WTC11 (cell line): ENCODE measurements around the gene PNRC1. TPM values are rescaled to one million over a fixed set of nuclear protein-coding genes. Genes with fewer than 3 reads are reported as not detected.

ENCODE experiments used
- ATAC-seq: fragments of 200-7000 bp; cut with Tn5 transposase; 2 replicates; pipeline ENCODE4 v1.10.0; 2021; ENCODE audit warnings: mild to moderate bottlenecking, moderate library complexity
- Bru-seq: library from RNA; stranded (reverse); fragments of 400-500 nt; gene quantifications from one replicate; lab custom pipeline; 2021; lab: Mats Ljungman, UMichigan
- CTCF ChIA-PET: fragments of 300-600 bp; sonication (Branson Sonifier 250); formaldehyde crosslinking; loops from one replicate; lab custom pipeline; 2021; ENCODE audit warnings: antibody characterized with exemption; lab: Charles Lee
- POLR2A ChIA-PET: fragments of 350-600 bp; sonication (Branson Sonifier 250); formaldehyde crosslinking; loops from one replicate; lab custom pipeline; 2021; ENCODE audit warnings: antibody characterized with exemption; lab: Charles Lee
- DNase-seq: peaks from one replicate; pipeline ENCODE4 v3.0.0; 2021; ENCODE audit warnings: low spot score
- H3K27ac Mint-ChIP-seq: 2 replicates; pipeline ENCODE4 v1.8.0; 2021; ENCODE audit warnings: mixed read lengths
- H3K27me3 Mint-ChIP-seq: 2 replicates; pipeline ENCODE4 v1.8.0; 2021; ENCODE audit warnings: low read depth, mild to moderate bottlenecking, moderate library complexity, mixed read lengths
- H3K36me3 Mint-ChIP-seq: 2 replicates; pipeline ENCODE4 v1.8.0; 2021; ENCODE audit warnings: mixed read lengths
- H3K4me1 Mint-ChIP-seq: 2 replicates; pipeline ENCODE4 v1.8.0; 2022; ENCODE audit warnings: mixed read lengths
- H3K4me3 Mint-ChIP-seq: 2 replicates; pipeline ENCODE4 v1.8.0; 2021; ENCODE audit warnings: mild to moderate bottlenecking, moderate library complexity, mixed read lengths
- H3K9me3 Mint-ChIP-seq: 2 replicates; pipeline ENCODE4 v1.8.0; 2021; ENCODE audit warnings: mixed read lengths
- ARID4B ChIP-seq: sonication (generic); formaldehyde crosslinking; IDR thresholded peaks from 2 replicates; pipeline ENCODE4 v1.8.0; 2023; ENCODE audit warnings: missing genetic modification reagents, mild to moderate bottlenecking, borderline replicate concordance
- ATF3 ChIP-seq: sonication (generic); formaldehyde crosslinking; conservative IDR thresholded peaks from 2 replicates; pipeline ENCODE4 v1.8.1; 2022; ENCODE audit warnings: mild to moderate bottlenecking, missing genetic modification reagents
- ATF6 ChIP-seq: sonication (generic); formaldehyde crosslinking; IDR thresholded peaks from 2 replicates; pipeline ENCODE4 v1.8.1; 2023; ENCODE audit warnings: mild to moderate bottlenecking, missing genetic modification reagents
- CBFB ChIP-seq: sonication (generic); formaldehyde crosslinking; IDR thresholded peaks from 2 replicates; pipeline ENCODE4 v1.8.1; 2022; ENCODE audit warnings: mild to moderate bottlenecking, low read depth, missing genetic modification reagents
- E2F1 ChIP-seq: sonication (generic); formaldehyde crosslinking; IDR thresholded peaks from 2 replicates; pipeline ENCODE4 v1.8.0; 2022; ENCODE audit warnings: mild to moderate bottlenecking, missing genetic modification reagents
- E2F4 ChIP-seq: sonication (generic); formaldehyde crosslinking; IDR thresholded peaks from 2 replicates; pipeline ENCODE4 v1.8.1; 2022; ENCODE audit warnings: low read depth, mild to moderate bottlenecking, moderate library complexity, missing genetic modification reagents, borderline replicate concordance
- E2F5 ChIP-seq: sonication (generic); formaldehyde crosslinking; IDR thresholded peaks from 2 replicates; pipeline ENCODE4 v1.8.1; 2022; ENCODE audit warnings: mild to moderate bottlenecking, moderate library complexity, missing genetic modification reagents
- ESRRA ChIP-seq: sonication (generic); formaldehyde crosslinking; IDR thresholded peaks from 2 replicates; pipeline ENCODE4 v1.8.1; 2022; ENCODE audit warnings: mild to moderate bottlenecking, missing genetic modification reagents, borderline replicate concordance
- ETV6 ChIP-seq: sonication (generic); formaldehyde crosslinking; IDR thresholded peaks from 2 replicates; pipeline ENCODE4 v1.8.1; 2022; ENCODE audit warnings: mild to moderate bottlenecking, missing genetic modification reagents
- GTF2I ChIP-seq: fragments of 250-450 bp; sonication (Bioruptor Pico); conservative IDR thresholded peaks from 2 replicates; pipeline ENCODE4 v1.4.0; 2021; ENCODE audit warnings: mild to moderate bottlenecking
- IRF1 ChIP-seq: sonication (generic); formaldehyde crosslinking; IDR thresholded peaks from 2 replicates; pipeline ENCODE4 v1.8.0; 2023; ENCODE audit warnings: missing genetic modification reagents
- MXD4 ChIP-seq: fragments of 250-450 bp; sonication (Bioruptor Pico); IDR thresholded peaks from 2 replicates; pipeline ENCODE4 v1.8.0; 2021; ENCODE audit warnings: mild to moderate bottlenecking, moderate library complexity, borderline replicate concordance
- NFYB ChIP-seq: sonication (generic); formaldehyde crosslinking; conservative IDR thresholded peaks from 2 replicates; pipeline ENCODE4 v1.8.0; 2022; ENCODE audit warnings: low read depth, missing genetic modification reagents
- NR1H2 ChIP-seq: sonication (generic); formaldehyde crosslinking; IDR thresholded peaks from 2 replicates; pipeline ENCODE4 v1.9.0; 2021; ENCODE audit warnings: mild to moderate bottlenecking, moderate library complexity, missing genetic modification reagents
- NR2C2 ChIP-seq: sonication (generic); formaldehyde crosslinking; IDR thresholded peaks from 2 replicates; pipeline ENCODE4 v1.8.0; 2022; ENCODE audit warnings: mild to moderate bottlenecking, missing genetic modification reagents
- NR3C1 ChIP-seq: sonication (generic); formaldehyde crosslinking; conservative IDR thresholded peaks from 2 replicates; pipeline ENCODE4 v1.8.1; 2023; ENCODE audit warnings: low read depth, mild to moderate bottlenecking, missing genetic modification reagents
- RELA ChIP-seq: sonication (generic); formaldehyde crosslinking; IDR thresholded peaks from 2 replicates; pipeline ENCODE4 v1.8.1; 2022; ENCODE audit warnings: missing genetic modification reagents, mild to moderate bottlenecking, borderline replicate concordance
- SMAD3 ChIP-seq: sonication (generic); formaldehyde crosslinking; IDR thresholded peaks from 2 replicates; pipeline ENCODE4 v1.8.0; 2022; ENCODE audit warnings: missing genetic modification reagents, mild to moderate bottlenecking, borderline replicate concordance
- TEAD1 ChIP-seq: sonication (generic); formaldehyde crosslinking; IDR thresholded peaks from 2 replicates; pipeline ENCODE4 v1.8.0; 2022; ENCODE audit warnings: mild to moderate bottlenecking, missing genetic modification reagents
- ZNF121 ChIP-seq: sonication (generic); formaldehyde crosslinking; IDR thresholded peaks from 2 replicates; pipeline ENCODE4 v1.8.0; 2023; ENCODE audit warnings: missing genetic modification reagents
- ZNF219 ChIP-seq: sonication (generic); formaldehyde crosslinking; IDR thresholded peaks from 2 replicates; pipeline ENCODE4 v1.8.0; 2023; ENCODE audit warnings: missing genetic modification reagents, mild to moderate bottlenecking, borderline replicate concordance
- ZSCAN18 ChIP-seq: fragments of 250-450 bp; sonication (Bioruptor Pico); IDR thresholded peaks from 2 replicates; pipeline ENCODE4 v2.1.2; 2022; ENCODE audit warnings: mild to moderate bottlenecking, moderate library complexity
- long read RNA-seq, 3 experiments: library from RNA in 1 of 3; library from capped mRNA in 1 of 3; library from polyadenylated mRNA in 1 of 3; unstranded in 2 of 3; stranded (forward) in 1 of 3; transcript quantifications; one replicate each; pipeline ENCODE4 v2.0.0, GENCODE V29; 2021
- total RNA-seq: library from RNA; stranded (reverse); gene quantifications from 3 replicates; pipeline ENCODE4 v1.2.3, GENCODE V29; 2021

PNRC1 gene
- total RNA-seq (39.0 to 49.3 TPM (median 48.4 TPM) in 3 replicates), Bru-seq, nascent RNA (percentile 95 among the genes with signal in this experiment)
- long read RNA-seq, experiment 1, transcript PNRC1-201 (2 exons, 2,065 nt): major isoform, 35 of 57 reads
- long read RNA-seq, experiment 1, partial matches to known transcripts: 0 of 57 reads
- long read RNA-seq, experiment 1, other reads (novel, unspliced or antisense): 20 of 57 reads
- long read RNA-seq, experiment 2, transcript PNRC1-201 (2 exons, 2,065 nt): major isoform, 44 of 68 reads
- long read RNA-seq, experiment 2, partial matches to known transcripts: 3 of 68 reads
- long read RNA-seq, experiment 2, other reads (novel, unspliced or antisense): 17 of 68 reads
- long read RNA-seq, experiment 3, partial matches to known transcripts: 0 of 4 reads
- long read RNA-seq, experiment 3, other reads (novel, unspliced or antisense): 3 of 4 reads

GRCh38 chr6:89080281-89081128, at the start of gene PNRC1:
TSS of gene PNRC1 (plus strand) at chr6:89080751. CDS start at chr6:89080895, 144 bp downstream.
- H3K9me3 Mint-ChIP-seq: no peaks in the 10 kb centered on the region
- ChIA-PET CTCF (interaction anchor here (0.5 to 2.2 kb wide), 20 partner anchors 10 to 1124 kb away, joined by 3 to 31 read pairs (median 4); no protein-coding TSS in a partner anchor), POLR2A (interaction anchor here (0.6 to 2.1 kb wide), 16 partner anchors 11 to 1565 kb away, joined by 3 to 23 read pairs (median 4); partner anchors contain the start of genes PM20D2, RNGTT and SRSF12)
- H3K36me3 Mint-ChIP-seq: peaks cover 11% of the 10 kb centered on the region
- peak; percentile 85 for ATAC-seq
- peak; percentile 100 for DNase-seq
- peaks cover 44% of the 10 kb centered on the region for H3K4me1 Mint-ChIP-seq
- peak within 1 kb of the TSS; percentile 99 for H3K27ac Mint-ChIP-seq
- H3K4me3 Mint-ChIP-seq: peak within 1 kb of the TSS; percentile 93
- peaks cover 7% of the 10 kb centered on the region for H3K27me3 Mint-ChIP-seq
- TF ChIP-seq MXD4: no peak
- TF ChIP-seq ZNF121 (CRISPR knock-in tag): peak; percentile 90
- no peak for TF ChIP-seq NR1H2 (CRISPR knock-in tag)
- TF ChIP-seq ETV6 (CRISPR knock-in tag): peak; percentile 83; the same call in 1 of the 2 replicates
- TF ChIP-seq ESRRA (CRISPR knock-in tag): no peak
- TF ChIP-seq RELA (CRISPR knock-in tag): no peak
- TF ChIP-seq NR3C1 (CRISPR knock-in tag): no peak
- TF ChIP-seq E2F5 (CRISPR knock-in tag): no peak
- no peak for TF ChIP-seq ZNF219 (CRISPR knock-in tag)
- TF ChIP-seq NR2C2 (CRISPR knock-in tag): no peak
- TF ChIP-seq ATF6 (CRISPR knock-in tag): no peak
- TF ChIP-seq CBFB (CRISPR knock-in tag): no peak
- no peak for TF ChIP-seq ATF3
- TF ChIP-seq ZSCAN18 (CRISPR knock-in tag): no peak
- no peak for TF ChIP-seq E2F1 (CRISPR knock-in tag)
- TF ChIP-seq E2F4 (CRISPR knock-in tag): no peak
- peak; percentile 61; the same call in 1 of the 2 replicates for TF ChIP-seq TEAD1
- TF ChIP-seq ARID4B (CRISPR knock-in tag): 0 out of 2 replicates have a peak, but pooled peaks have one; percentile 35
- no peak for TF ChIP-seq NFYB (CRISPR knock-in tag)
- TF ChIP-seq IRF1: no peak
- TF ChIP-seq GTF2I (CRISPR knock-in tag): no peak
- no peak for TF ChIP-seq SMAD3 (CRISPR knock-in tag)
